HTERT RPE-1 (cell line): ENCODE results near the gene DPP6.

Source experiments
- in situ Hi-C: fragments of 300-500 bp; cut with MboI; formaldehyde crosslinking; loops from 4 replicates; pipeline ENCODE4 v1.14.3; 2020; ENCODE audit warnings: low sequenced_read_pairs

DPP6 gene

GRCh38 chr7:154440651-154441050 is 388.5 kb downstream of the DPP6 start:
- in situ Hi-C loops, result no loop called here

GRCh38 chr7:154441811-154442210 is 389.6 kb downstream of the DPP6 start:
- in situ Hi-C loops, result no loop called here

- in situ Hi-C loops, result no loop called here
Measured at GRCh38 chr7:154442939-154443338, 390.7 kb downstream of the DPP6 start.

- in situ Hi-C loops, result no loop called here
Measured at GRCh38 chr7:154450451-154450850, 398.3 kb downstream of the DPP6 start.

DNA sequence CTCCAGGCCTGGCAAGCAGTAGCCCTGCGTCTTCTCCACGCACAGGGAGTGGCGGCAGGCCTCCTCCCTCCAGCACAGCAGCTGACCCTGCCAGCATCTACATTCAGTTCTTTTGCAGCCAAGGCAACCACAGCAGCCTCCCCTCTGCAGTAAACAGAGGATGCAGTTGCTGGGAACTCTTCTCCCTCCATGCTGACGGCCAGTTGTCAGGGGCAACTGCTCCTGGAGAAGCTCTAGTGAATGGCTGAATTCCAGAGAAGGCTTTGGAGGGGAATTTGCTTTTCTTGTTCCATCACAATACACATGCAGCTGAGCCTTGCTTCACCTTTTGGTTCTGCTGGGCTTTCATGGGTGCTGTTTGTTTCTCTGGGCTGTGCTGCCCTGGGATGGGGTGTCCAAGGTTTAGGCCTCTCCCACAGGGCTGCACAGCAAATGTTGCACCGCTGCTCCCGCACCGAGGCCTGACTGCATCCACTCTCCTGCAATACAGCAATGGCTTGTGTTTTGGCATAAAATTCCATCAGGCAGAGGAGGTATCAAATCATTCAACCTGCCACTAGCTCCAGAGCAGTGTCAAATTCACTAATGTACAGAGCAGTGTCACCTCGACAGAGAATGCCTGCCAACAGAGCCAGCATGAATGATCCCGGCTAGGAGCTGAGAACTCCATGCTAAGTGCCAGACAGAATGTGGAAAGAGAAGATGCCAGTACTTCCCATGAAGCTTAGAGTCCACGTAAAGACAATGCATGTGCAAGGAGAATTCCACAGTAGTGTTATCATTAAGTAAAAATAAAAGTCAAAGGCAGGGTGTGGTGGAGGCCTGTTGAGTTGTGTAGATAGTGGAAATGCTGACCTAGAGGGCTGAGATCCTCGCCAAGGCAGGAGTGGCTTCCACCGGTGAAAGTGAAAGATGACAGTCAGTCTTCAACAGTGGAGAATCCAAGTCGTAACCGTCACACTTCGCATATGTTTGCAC is 399.6 kb downstream of the DPP6 start:
- in situ Hi-C loops, result no loop called here

- in situ Hi-C loops, result no loop called here
Measured at GRCh38 chr7:154463794-154464193, 411.6 kb downstream of the DPP6 start.

DNA sequence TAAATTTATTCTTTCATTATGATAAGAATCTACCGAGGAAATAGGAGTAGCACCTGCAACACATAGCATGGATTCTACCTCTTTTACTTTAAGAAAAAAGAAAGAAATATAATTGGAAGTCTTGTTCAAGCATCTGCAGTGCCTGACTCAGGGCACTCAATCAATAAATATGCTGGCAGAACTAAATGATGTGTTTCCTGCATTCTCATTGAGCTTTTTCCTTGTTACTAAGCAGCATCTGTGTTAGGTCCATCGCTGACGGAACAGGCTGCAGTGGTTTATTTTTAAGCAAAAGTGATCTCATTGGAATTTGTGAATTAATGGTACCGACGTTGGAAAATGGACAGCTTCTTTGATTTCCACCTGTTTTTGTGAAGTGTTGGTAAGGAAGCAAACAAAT is 417.5 kb downstream of the DPP6 start:
- in situ Hi-C loops, result no loop called here

GRCh38 chr7:154472343-154472742 is 420.1 kb downstream of the DPP6 start:
- in situ Hi-C loops, result no loop called here

- in situ Hi-C loops, result no loop called here
Measured at GRCh38 chr7:154473360-154473759, 421.2 kb downstream of the DPP6 start.

DNA sequence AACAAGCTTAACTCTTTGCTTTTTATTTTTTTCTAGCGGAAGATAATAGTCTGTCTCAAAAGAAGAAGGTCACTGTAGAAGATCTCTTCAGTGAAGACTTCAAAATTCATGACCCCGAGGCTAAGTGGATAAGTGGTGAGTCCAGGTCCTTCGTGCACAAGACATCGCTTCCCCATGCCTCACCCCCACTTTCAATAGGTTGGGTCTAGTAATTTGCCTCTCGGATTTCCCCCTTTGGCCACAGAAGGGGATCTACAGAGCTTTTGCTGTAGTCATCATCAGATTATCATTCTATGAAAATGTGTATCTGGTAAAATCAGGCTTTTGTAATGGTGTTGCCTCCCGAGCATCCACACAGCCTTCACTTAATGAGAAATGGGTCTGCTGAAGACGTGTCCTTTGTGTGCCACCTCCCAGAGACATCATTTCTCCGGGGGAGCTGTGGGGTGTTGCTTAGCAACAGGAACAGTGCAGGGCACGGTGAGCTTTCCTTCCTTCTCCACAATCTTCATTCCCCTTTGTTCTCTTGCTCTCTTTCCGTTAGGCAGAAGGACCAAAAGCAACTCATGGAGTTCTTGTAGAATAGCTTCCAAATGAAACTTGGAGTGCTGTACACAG is 422.8 kb downstream of the DPP6 start:
- in situ Hi-C loops, result no loop called here

DNA sequence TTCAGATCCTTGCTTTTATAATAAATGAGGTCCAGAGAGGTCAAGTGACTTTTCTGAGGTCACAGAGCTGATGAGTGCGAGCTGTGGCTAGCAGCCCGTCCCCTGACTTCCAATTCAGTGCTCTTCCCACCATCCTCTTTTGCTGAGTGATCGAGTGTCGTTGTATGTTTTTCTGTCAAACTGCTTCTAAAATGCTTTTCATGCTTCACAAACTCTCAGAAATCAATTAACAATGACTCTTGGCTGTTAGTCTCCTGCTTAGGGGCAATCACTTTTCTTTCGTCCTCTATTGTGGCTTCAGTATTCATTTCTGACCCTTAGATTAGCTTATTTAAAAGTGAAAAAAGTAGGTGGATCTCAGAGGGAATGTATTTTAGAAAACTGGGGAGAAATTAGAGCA is 423.7 kb downstream of the DPP6 start:
- in situ Hi-C loops, result no loop called here

GRCh38 chr7:154480817-154481216 is 428.6 kb downstream of the DPP6 start:
- in situ Hi-C loops, result no loop called here

DNA sequence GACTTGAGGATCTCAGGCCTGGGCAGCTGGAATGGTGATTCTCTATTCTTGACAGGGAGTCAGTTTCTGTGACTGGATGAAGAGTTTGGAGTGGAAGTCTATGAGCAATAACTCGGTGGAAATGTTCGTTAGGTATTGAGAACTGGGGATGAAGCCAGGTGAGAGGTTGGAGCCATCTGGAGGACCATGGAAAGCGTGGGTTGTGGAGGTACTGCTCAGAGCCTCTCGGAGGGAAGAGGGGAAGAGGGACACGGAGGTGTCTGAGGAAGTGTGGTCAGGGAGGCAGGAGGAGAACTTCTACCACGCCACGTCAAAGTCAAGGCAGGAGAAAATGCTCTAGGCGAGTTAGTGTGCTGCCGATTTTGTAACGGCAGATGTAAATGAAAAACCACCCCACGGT is 430.7 kb downstream of the DPP6 start:
- in situ Hi-C loops, result no loop called here

- in situ Hi-C loops, result no loop called here
Measured at GRCh38 chr7:154484406-154484805, 432.2 kb downstream of the DPP6 start.

DNA sequence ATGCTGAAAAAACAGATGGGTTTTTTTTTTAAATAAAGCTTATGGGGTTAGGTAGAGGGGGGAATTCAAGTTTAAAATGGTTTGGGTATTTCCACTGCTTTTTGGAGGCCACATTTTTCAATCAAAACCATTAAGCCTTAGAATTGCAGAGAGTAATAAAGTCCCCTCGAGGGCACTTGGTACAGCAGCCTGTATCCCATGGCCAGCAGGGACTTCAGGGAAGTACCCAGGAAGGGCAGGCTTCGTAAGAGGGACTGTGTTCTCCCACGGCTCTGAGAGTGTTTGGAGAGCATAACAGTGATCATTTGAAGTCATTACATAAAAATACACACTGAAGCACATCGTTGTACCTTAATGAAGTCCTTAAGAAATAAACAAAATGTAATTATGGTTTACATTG is 432.7 kb downstream of the DPP6 start:
- in situ Hi-C loops, result no loop called here

GRCh38 chr7:154489897-154490296 is 437.7 kb downstream of the DPP6 start:
- in situ Hi-C loops, result no loop called here

- in situ Hi-C loops, result no loop called here
Measured at GRCh38 chr7:154493594-154493993, 441.4 kb downstream of the DPP6 start.

- in situ Hi-C loops, result no loop called here
Measured at GRCh38 chr7:154497751-154498150, 445.6 kb downstream of the DPP6 start.

DNA sequence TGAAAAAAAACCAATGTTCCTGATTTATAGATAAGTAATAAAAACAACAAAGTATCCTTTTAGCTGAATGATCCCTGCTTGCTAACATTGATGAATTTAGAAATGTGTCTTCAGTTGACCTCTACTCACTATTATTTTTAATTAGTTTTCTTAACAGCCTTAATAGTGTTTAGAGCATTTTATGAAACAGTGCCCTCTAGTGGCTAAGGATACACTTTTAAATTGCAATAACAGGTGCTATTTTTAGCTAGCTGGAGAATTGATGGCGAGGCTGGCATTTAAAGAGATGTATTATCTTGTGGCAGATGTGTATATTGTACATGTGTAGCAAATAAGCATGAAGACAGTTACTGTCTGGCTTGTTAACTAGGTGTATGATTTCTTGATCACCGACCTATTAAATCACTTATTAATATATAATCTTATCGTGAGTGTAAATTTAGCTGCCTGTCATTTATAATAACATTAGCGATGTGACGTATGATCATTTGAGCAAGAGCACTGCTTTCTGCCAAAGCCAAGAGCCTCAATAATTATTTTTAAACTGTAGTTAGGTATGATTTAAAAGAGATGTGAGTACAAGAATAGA is 451.9 kb downstream of the DPP6 start:
- in situ Hi-C loops, result no loop called here

GRCh38 chr7:154504918-154505317 is 452.7 kb downstream of the DPP6 start:
- in situ Hi-C loops, result no loop called here

GRCh38 chr7:154505362-154505761 is 453.2 kb downstream of the DPP6 start:
- in situ Hi-C loops, result no loop called here

DNA sequence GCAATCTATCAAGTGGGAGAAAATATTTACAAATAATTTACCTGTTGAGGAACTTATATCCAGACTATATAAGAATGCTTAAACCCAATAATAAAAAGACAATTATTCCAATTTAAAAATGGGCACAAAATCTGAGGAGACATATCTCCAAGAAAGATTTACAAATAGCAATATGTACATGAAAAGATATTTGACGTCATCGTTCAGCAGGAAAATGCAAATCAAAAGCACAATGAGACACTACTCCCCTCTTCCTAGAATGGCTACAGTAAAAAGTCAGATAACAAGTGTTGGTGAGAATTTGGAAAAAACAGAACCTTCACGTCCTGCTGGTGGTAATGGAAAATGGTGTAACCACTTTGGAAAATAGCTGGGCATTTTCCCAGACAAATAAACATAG is 457.0 kb downstream of the DPP6 start:
- in situ Hi-C loops, result no loop called here
